Measurements from ENCODE around the gene ROBO1.

Gene ROBO1

DNA sequence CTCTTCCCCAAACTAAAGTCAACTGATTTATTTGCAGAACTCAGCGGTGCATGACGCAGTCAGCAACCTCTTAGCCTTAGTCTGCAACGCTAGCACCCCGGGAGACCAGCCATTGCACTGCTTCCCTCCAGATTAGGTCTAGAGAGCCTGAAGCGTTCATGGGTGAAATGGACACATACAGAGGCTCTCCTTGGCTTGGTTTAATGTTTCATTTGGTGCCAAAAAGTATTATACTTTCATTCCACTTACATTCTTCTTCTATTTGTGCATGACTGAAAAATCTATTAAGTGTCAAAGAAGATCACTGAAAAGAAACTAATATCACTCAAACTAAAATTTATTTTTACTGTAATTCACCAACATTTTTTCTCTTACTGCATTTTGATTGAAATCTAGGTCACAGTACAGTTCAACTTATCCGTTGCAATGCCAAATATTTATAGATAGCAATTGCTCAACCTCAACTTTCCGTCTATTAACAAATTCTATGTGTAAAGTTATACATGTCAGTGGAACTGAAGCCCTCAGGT is 116.2 kb downstream of the ROBO1 start:
- H2AFZ ChIP-seq (ENCODE audit: low read depth, low read length), result no peak overlapping the region
- H3K4me1 ChIP-seq (ENCODE audit: insufficient read depth, low read length), result no peaks in the 10 kb centered on the region
- ATAC-seq (ENCODE audit: insufficient read depth, low read depth) (no peak), DNase-seq (no peak)
- no peaks in the 10 kb centered on the region for H4K20me1 ChIP-seq (ENCODE audit: insufficient read depth, low read length)
- no peaks in the 10 kb centered on the region for H3K9me3 ChIP-seq (ENCODE audit: insufficient read depth, low read length, severe bottlenecking)
- H3K27ac ChIP-seq (ENCODE audit: low read length), result no peak overlapping the region
- no peaks in the 10 kb centered on the region for H3K79me2 ChIP-seq (ENCODE audit: insufficient read depth, low read length)
- no peak overlapping the region for H3K4me3 ChIP-seq (ENCODE audit: low read depth in 1 of 2, low read length in 2 of 2)
- H3K4me2 ChIP-seq (ENCODE audit: insufficient read depth, low read length), result no peak overlapping the region
- H3K27me3 ChIP-seq (ENCODE audit: insufficient read depth, low read length, poor library complexity), result no peaks in the 10 kb centered on the region
- no peaks in the 10 kb centered on the region for H3K36me3 ChIP-seq (ENCODE audit: insufficient read depth, low read length)
- no peak for TF ChIP-seq EZH2 (IDR thresholded peaks at IDR 0.05; ENCODE audit: borderline replicate concordance, low read depth, low read length, severe bottlenecking)
- TF ChIP-seq, protein P1, sequence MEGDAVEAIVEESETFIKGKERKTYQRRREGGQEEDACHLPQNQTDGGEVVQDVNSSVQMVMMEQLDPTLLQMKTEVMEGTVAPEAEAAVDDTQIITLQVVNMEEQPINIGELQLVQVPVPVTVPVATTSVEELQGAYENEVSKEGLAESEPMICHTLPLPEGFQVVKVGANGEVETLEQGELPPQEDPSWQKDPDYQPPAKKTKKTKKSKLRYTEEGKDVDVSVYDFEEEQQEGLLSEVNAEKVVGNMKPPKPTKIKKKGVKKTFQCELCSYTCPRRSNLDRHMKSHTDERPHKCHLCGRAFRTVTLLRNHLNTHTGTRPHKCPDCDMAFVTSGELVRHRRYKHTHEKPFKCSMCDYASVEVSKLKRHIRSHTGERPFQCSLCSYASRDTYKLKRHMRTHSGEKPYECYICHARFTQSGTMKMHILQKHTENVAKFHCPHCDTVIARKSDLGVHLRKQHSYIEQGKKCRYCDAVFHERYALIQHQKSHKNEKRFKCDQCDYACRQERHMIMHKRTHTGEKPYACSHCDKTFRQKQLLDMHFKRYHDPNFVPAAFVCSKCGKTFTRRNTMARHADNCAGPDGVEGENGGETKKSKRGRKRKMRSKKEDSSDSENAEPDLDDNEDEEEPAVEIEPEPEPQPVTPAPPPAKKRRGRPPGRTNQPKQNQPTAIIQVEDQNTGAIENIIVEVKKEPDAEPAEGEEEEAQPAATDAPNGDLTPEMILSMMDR (IDR thresholded peaks at IDR 0.05; ENCODE audit: borderline replicate concordance, extremely low read depth, low read length, poor library complexity, severe bottlenecking), result no peak
- H3K9ac ChIP-seq (ENCODE audit: low read depth, low read length), result no peak overlapping the region

DNA sequence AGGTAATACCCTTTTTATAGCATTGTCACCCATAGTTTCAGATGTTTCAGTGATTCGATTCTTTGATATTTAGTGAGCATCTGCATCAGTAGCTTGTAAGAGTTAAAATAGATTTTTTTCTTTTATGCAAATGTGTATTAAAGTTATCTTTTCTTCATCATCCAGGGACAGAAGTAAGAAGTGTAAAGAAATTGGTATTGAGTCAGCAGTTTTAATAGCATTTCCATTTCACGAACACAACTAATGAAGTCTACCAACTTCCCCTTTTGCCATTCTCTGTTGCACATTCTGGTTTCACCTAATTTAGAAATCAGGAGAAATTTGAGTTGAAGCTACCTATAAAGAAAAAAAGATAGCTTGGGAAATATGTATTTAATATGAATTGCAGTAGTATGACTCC is 127.9 kb downstream of the ROBO1 start:
- Histone ChIP-seq H4K20me1 (ENCODE audit: insufficient read depth, low read length) (no peaks in the 10 kb centered on the region), H3K4me1 (ENCODE audit: insufficient read depth, low read length) (no peaks in the 10 kb centered on the region), H3K9ac (ENCODE audit: low read depth, low read length) (no peak overlapping the region), H3K79me2 (ENCODE audit: insufficient read depth, low read length) (no peaks in the 10 kb centered on the region), H3K27me3 (ENCODE audit: insufficient read depth, low read length, poor library complexity) (no peaks in the 10 kb centered on the region), H3K4me2 (ENCODE audit: insufficient read depth, low read length) (no peak overlapping the region), H3K36me3 (ENCODE audit: insufficient read depth, low read length) (no peaks in the 10 kb centered on the region), H3K27ac (ENCODE audit: low read length) (no peak overlapping the region), H3K4me3 (ENCODE audit: low read depth in 1 of 2, low read length in 2 of 2) (no peak overlapping the region), H2AFZ (ENCODE audit: low read depth, low read length) (no peak overlapping the region), H3K9me3 (ENCODE audit: insufficient read depth, low read length, severe bottlenecking) (no peaks in the 10 kb centered on the region)
- DNase-seq (no peak), ATAC-seq (ENCODE audit: insufficient read depth, low read depth) (no peak)
- TF ChIP-seq, protein P1 (IDR thresholded peaks at IDR 0.05; ENCODE audit: borderline replicate concordance, extremely low read depth, low read length, poor library complexity, severe bottlenecking), result no peak
- TF ChIP-seq EZH2 (IDR thresholded peaks at IDR 0.05; ENCODE audit: borderline replicate concordance, low read depth, low read length, severe bottlenecking), result no peak

DNA sequence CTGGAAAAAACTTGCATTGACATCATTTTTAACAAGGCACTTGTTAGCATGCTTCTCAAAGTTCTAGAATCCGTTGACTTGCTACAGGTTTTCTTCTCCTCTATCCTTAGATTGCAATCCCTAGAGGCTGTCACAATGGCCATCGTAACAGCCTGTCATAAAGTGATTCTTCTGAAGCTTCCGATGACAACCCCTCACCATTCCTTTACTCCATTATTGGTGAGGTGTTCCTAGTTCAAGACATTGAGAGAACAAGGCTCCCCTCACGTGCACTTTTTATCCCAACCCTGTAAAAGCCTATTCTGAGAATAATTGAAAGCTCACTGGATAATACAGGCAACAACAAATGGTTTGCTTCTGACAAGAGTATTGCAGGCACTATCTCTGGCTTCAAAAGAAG is 131.4 kb downstream of the ROBO1 start:
- Histone ChIP-seq H3K4me2 (ENCODE audit: insufficient read depth, low read length) (no peak overlapping the region), H3K9me3 (ENCODE audit: insufficient read depth, low read length, severe bottlenecking) (no peaks in the 10 kb centered on the region), H3K4me3 (ENCODE audit: low read depth in 1 of 2, low read length in 2 of 2) (no peak overlapping the region), H3K36me3 (ENCODE audit: insufficient read depth, low read length) (no peaks in the 10 kb centered on the region), H2AFZ (ENCODE audit: low read depth, low read length) (no peak overlapping the region), H3K4me1 (ENCODE audit: insufficient read depth, low read length) (no peaks in the 10 kb centered on the region), H4K20me1 (ENCODE audit: insufficient read depth, low read length) (no peaks in the 10 kb centered on the region), H3K9ac (ENCODE audit: low read depth, low read length) (no peak overlapping the region), H3K79me2 (ENCODE audit: insufficient read depth, low read length) (no peaks in the 10 kb centered on the region), H3K27ac (ENCODE audit: low read length) (no peak overlapping the region), H3K27me3 (ENCODE audit: insufficient read depth, low read length, poor library complexity) (no peaks in the 10 kb centered on the region)
- ATAC-seq (ENCODE audit: insufficient read depth, low read depth) (no peak), DNase-seq (no peak)
- TF ChIP-seq EZH2 (IDR thresholded peaks at IDR 0.05; ENCODE audit: borderline replicate concordance, low read depth, low read length, severe bottlenecking), result no peak
- TF ChIP-seq, protein P1 (IDR thresholded peaks at IDR 0.05; ENCODE audit: borderline replicate concordance, extremely low read depth, low read length, poor library complexity, severe bottlenecking), result no peak

DNA sequence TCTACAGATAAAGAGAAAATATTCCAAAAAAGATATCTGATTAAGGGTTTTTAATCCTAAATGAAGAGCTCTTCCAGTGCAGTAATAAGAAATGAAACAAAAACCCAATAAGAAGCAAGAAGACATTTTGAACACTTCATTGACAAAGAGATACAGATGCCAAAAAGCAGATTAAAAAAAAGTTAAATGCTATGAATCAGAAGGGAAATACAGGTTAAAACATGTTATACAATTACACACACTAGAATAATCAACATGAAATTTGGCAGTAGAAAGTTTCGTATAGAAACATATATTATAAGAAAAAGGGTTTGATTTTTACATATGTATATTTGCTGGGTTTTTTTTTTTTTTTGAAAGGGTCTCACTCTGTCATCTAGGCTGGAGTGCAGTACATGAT is 135.0 kb downstream of the ROBO1 start:
- DNase-seq (no peak), ATAC-seq (ENCODE audit: insufficient read depth, low read depth) (no peak)
- no peak overlapping the region for H3K9ac ChIP-seq (ENCODE audit: low read depth, low read length)
- H3K4me1 ChIP-seq (ENCODE audit: insufficient read depth, low read length), result no peaks in the 10 kb centered on the region
- H3K27ac ChIP-seq (ENCODE audit: low read length), result no peak overlapping the region
- no peaks in the 10 kb centered on the region for H4K20me1 ChIP-seq (ENCODE audit: insufficient read depth, low read length)
- H2AFZ ChIP-seq (ENCODE audit: low read depth, low read length), result no peak overlapping the region
- TF ChIP-seq, protein P1 (IDR thresholded peaks at IDR 0.05; ENCODE audit: borderline replicate concordance, extremely low read depth, low read length, poor library complexity, severe bottlenecking), result no peak
- TF ChIP-seq EZH2 (IDR thresholded peaks at IDR 0.05; ENCODE audit: borderline replicate concordance, low read depth, low read length, severe bottlenecking), result no peak
- H3K27me3 ChIP-seq (ENCODE audit: insufficient read depth, low read length, poor library complexity), result no peaks in the 10 kb centered on the region
- no peaks in the 10 kb centered on the region for H3K79me2 ChIP-seq (ENCODE audit: insufficient read depth, low read length)
- H3K4me3 ChIP-seq (ENCODE audit: low read depth in 1 of 2, low read length in 2 of 2), result no peak overlapping the region
- no peaks in the 10 kb centered on the region for H3K36me3 ChIP-seq (ENCODE audit: insufficient read depth, low read length)
- H3K9me3 ChIP-seq (ENCODE audit: insufficient read depth, low read length, severe bottlenecking), result no peaks in the 10 kb centered on the region
- no peak overlapping the region for H3K4me2 ChIP-seq (ENCODE audit: insufficient read depth, low read length)
